ENCODE data around the gene CRELD2. TPM values are rescaled to one million over a fixed set of nuclear protein-coding genes. Genes with fewer than 3 reads are reported as not detected.

The CRELD2 gene
- total RNA-seq, 4 donors from 2014 or later, result 32.0 to 38.2 (median 34.2) TPM

DNA sequence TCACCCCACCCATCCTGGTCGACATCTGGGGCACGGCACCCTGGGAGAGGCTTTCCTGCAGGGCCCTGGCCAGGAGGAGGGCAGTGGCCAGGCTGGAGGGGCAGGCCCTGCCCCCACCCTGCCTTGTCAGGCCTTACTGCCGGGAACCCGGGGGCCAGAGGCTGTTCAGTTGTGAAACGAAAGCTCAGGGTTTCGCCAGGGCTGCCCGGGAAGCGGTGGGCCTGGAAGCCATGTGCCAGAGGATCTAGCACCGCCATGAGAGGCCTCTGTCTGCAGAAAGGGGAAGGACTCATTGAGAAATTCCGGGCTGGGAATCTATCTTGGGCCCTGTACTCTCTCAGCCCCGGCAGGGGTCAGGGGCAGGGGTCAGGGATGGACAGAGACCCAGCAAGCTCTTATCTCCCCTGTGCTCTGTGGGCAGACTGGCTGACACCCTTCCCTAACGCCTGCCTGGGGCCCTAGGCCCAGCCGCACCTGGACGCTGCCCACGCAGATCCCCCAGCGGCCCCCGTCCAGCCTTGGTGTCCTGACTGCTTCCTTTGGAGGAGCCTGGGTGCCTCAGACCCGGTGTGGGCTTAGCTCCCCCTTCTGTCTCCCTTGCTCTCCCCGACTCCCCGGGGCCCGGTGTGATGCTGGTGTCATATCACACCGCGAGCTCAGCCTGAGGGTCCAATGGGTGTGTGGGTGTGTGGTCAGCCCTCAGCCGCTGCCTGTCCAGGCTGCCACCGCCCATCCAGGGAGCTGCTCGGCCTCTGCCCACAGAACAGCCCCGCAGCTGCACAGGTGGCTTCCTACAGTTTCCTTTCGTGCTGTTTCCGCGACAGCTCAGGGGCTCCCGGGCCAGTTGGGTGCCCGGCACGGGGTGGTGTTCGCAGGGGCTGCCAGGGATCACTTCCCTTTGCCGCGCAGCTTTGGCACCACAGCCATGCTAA lies 48.6 kb downstream of the CRELD2 start:
- intact Hi-C loops (cut with DNase I), result no loop called here
- no peak for TF ChIP-seq CTCF (IDR thresholded peaks at IDR 0.05)
- no peak for TF ChIP-seq POLR2A (IDR thresholded peaks at IDR 0.05; ENCODE audit: low read depth)
- peak; percentile 20 for TF ChIP-seq POLR2AphosphoS5 (IDR thresholded peaks at IDR 0.05)
- H3K27ac ChIP-seq (replicated peaks in 1 of 4), result peak overlapping the region; percentile 88 to 98 (median 95)
- 56% methylated on average over 9 of the region's 36 CpGs for WGBS
- peak overlapping the region; percentile 16 to 30 (median 24) for H3K4me3 ChIP-seq
- no peak for DNase-seq (ENCODE audit: extremely low spot score)
- H3K4me1 ChIP-seq, result peaks cover 86 to 100% (median 91%) of the 10 kb centered on the region in 4 donors
- no peaks in the 10 kb centered on the region for H3K9me3 ChIP-seq
- H3K27me3 ChIP-seq, result no peaks in the 10 kb centered on the region
- peaks cover 11 to 33% (median 30%) of the 10 kb centered on the region in 4 donors for H3K36me3 ChIP-seq

GRCh38 chr22:49967706-49968208 lies 49.3 kb downstream of the CRELD2 start:
- Histone ChIP-seq H3K36me3 (peaks cover 10 to 29% (median 27%) of the 10 kb centered on the region in 4 donors), H3K27me3 (no peaks in the 10 kb centered on the region), H3K4me1 (peaks cover 86 to 99% (median 90%) of the 10 kb centered on the region in 4 donors), H3K4me3 (peak overlapping the region; percentile 16 to 30 (median 24)), H3K27ac (replicated peaks in 1 of 4) (peak overlapping the region; percentile 88 to 98 (median 95)), H3K9me3 (no peaks in the 10 kb centered on the region)
- intact Hi-C loops (cut with DNase I), result no loop called here
- 54% methylated on average over 13 of the region's 18 CpGs for WGBS
- no peak for DNase-seq (ENCODE audit: extremely low spot score)
- no peak for TF ChIP-seq CTCF (IDR thresholded peaks at IDR 0.05)
- peak; percentile 27 for TF ChIP-seq POLR2A (IDR thresholded peaks at IDR 0.05; ENCODE audit: low read depth)
- peak in 1 of 2 donors; percentile 1 for TF ChIP-seq POLR2AphosphoS5 (IDR thresholded peaks at IDR 0.05)
- TF ChIP-seq EP300 (IDR thresholded peaks at IDR 0.05), result no peak

- H3K4me1 ChIP-seq, result peaks cover 80 to 92% (median 83%) of the 10 kb centered on the region in 4 donors
- H3K27me3 ChIP-seq, result no peaks in the 10 kb centered on the region
- H3K27ac ChIP-seq (replicated peaks in 1 of 4), result peak overlapping the region; percentile 88 to 98 (median 95)
- intact Hi-C loops (cut with DNase I), result no loop called here
- WGBS, result 94% methylated on average over 3 of the region's 11 CpGs
- H3K4me3 ChIP-seq, result no peak overlapping the region
- H3K9me3 ChIP-seq, result no peaks in the 10 kb centered on the region
- TF ChIP-seq CTCF (IDR thresholded peaks at IDR 0.05), result no peak
- TF ChIP-seq EP300 (IDR thresholded peaks at IDR 0.05), result no peak
- no peak for TF ChIP-seq POLR2A (IDR thresholded peaks at IDR 0.05; ENCODE audit: low read depth)
- no peak for TF ChIP-seq POLR2AphosphoS5 (IDR thresholded peaks at IDR 0.05)
- DNase-seq (ENCODE audit: extremely low spot score), result no peak
- peaks cover 4 to 23% (median 21%) of the 10 kb centered on the region in 4 donors for H3K36me3 ChIP-seq
Observed at GRCh38 chr22:49968313-49968830, 49.9 kb downstream of the CRELD2 start.

DNA sequence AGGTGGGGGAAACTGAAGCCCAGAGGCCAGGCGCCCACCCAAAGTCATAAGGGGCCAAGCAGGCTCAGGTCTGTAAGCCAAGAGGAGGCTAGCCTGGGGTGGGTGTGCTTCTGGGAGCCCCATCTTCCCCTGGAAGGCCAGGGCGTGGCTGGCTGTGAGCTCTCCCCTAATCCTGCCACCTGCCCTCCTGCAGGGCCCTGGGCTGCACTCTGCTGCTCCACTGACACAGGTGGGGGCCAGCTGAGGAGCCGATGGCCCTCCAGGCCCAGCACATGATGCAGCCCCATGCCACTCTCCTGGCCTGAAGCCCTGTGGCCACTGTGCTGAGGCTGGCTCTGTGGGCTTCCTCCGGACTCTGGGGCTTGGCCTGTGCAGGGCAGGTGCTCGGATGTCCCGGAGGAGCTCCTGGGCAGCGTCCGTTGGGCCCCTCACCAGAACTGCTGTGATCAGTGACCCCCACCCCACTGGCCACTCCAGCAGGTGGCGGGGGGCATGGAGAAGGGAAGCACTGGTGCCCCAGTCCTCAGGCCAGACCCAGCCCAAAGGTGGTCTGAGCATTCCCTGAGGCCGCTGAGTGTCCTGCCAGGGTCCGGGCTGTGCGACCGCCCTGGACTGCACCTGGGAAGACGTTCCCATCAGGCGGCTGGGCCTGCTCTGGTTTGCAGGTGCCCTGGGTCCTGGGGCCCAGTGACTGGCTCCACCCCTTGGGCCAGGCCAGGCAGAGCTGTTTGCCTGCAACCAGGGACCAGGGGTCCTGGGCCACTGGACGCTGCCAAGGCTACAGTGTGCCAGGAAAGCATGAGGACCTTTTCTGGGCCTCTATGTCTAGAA lies 50.6 kb downstream of the CRELD2 start:
- Histone ChIP-seq H3K36me3 (peaks cover 0 to 16% (median 14%) of the 10 kb centered on the region in 4 donors), H3K4me1 (peaks cover 73 to 86% (median 77%) of the 10 kb centered on the region in 4 donors), H3K4me3 (no peak overlapping the region), H3K9me3 (no peaks in the 10 kb centered on the region), H3K27ac (replicated peaks in 1 of 4) (peak overlapping the region; percentile 88 to 98 (median 95)), H3K27me3 (no peaks in the 10 kb centered on the region)
- no peak for DNase-seq (ENCODE audit: extremely low spot score)
- 100% methylated on average over 6 of the region's 16 CpGs for WGBS
- TF ChIP-seq CTCF (IDR thresholded peaks at IDR 0.05) (no peak), EP300 (IDR thresholded peaks at IDR 0.05) (no peak), POLR2AphosphoS5 (IDR thresholded peaks at IDR 0.05) (no peak), POLR2A (IDR thresholded peaks at IDR 0.05; ENCODE audit: low read depth) (no peak)
- intact Hi-C loops (cut with DNase I), result no loop called here
